Ishikawa (cell line): ENCODE results near the gene AZU1.

Experiments used
- MAX ChIP-seq: IDR thresholded peaks from 2 replicates; pipeline ENCODE4 v1.6.1; 2012
- ZBTB7A ChIP-seq: IDR thresholded peaks from 2 replicates; pipeline ENCODE4 v1.6.1; 2012; ENCODE audit warnings: low read depth

DNA sequence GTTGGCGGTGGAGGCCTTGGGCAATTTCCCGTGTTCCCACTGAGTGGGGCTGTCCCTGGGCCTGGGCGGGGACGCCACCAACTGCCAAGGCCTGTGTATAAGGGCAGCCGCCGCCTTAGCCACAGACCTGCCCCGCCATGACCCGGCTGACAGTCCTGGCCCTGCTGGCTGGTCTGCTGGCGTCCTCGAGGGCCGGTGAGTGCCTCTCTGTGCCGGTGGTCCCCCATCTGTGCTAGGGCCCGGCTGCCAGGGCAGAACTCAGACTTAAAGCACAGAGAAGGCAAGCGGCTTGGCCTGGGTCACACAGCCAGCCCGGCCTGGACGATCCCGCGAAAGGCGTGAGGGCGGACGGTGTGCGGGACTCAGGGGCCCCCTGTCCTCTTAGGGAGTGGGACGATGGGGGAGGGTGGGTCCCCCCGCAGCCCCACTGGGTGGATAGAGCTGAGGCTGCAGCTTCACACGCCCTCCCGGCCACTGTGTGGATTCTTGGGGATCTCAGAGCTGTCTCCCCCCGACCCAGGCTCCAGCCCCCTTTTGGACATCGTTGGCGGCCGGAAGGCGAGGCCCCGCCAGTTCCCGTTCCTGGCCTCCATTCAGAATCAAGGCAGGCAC lies at the start of gene AZU1:
- no peak for TF ChIP-seq ZBTB7A
- TF ChIP-seq MAX = no peak
